AG04449 (cell line): ENCODE results near the gene OLA1.

ENCODE experiments used
- CTCF ChIA-PET: fragments of 350-600 bp; formaldehyde crosslinking; extraction: SDS; loops from one replicate; lab custom pipeline; 2021; ENCODE audit warnings: antibody characterized with exemption; lab: Yijun Ruan, JAX
- POLR2A ChIA-PET: fragments of 400-600, 350-600 bp; formaldehyde crosslinking; extraction: SDS; loops from one replicate; lab custom pipeline; 2020; ENCODE audit warnings: antibody characterized with exemption, inconsistent platforms; lab: Yijun Ruan, JAX
- DNase-seq: peaks from one replicate; pipeline ENCODE4 v3.0.0-alpha.2; 2010; ENCODE audit warnings: low read depth, low spot score
- H3K4me3 ChIP-seq: 2 replicates; pipeline ENCODE4 v1.5.1; 2011; ENCODE audit warnings: low read depth, mild to moderate bottlenecking, control low read depth, low read length
- TF ChIP-seq, protein P1 (sequence below): IDR thresholded peaks from one replicate; pipeline ENCODE4 v1.5.1; 2011; ENCODE audit warnings: mild to moderate bottlenecking, moderate library complexity, low read length, control low read depth, inconsistent platforms; ENCODE audit not compliant: insufficient read depth; ENCODE audit errors: missing control alignments

OLA1 gene

DNA sequence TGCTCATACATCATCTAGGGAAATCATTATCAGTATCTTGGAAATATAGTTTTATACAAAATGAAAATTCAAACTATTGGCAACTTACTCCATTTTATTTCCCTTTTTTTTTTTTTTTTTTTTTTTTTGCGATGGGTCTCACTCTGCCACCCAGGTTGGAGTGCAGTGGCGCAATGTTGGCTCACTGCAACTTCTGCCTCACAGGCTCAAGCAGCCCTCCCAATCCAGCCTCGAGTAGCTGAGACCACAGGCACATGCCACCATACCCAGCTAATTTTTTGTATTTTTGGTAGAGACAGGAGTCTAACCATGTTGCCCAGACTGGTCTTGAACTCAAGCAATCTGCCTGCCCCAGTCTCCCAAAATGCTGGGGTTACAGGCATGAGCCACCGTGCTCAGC is 29.0 kb downstream of the OLA1 start:
- TF ChIP-seq, protein P1, sequence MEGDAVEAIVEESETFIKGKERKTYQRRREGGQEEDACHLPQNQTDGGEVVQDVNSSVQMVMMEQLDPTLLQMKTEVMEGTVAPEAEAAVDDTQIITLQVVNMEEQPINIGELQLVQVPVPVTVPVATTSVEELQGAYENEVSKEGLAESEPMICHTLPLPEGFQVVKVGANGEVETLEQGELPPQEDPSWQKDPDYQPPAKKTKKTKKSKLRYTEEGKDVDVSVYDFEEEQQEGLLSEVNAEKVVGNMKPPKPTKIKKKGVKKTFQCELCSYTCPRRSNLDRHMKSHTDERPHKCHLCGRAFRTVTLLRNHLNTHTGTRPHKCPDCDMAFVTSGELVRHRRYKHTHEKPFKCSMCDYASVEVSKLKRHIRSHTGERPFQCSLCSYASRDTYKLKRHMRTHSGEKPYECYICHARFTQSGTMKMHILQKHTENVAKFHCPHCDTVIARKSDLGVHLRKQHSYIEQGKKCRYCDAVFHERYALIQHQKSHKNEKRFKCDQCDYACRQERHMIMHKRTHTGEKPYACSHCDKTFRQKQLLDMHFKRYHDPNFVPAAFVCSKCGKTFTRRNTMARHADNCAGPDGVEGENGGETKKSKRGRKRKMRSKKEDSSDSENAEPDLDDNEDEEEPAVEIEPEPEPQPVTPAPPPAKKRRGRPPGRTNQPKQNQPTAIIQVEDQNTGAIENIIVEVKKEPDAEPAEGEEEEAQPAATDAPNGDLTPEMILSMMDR: no peak
- ChIA-PET POLR2A (no interaction called here), CTCF (interaction anchor here (2.5 kb wide), 1 partner anchor 16 kb away, joined by 7 read pairs; no protein-coding TSS in a partner anchor)
- no peak for DNase-seq
- H3K4me3 ChIP-seq: no peak overlapping the region

DNA sequence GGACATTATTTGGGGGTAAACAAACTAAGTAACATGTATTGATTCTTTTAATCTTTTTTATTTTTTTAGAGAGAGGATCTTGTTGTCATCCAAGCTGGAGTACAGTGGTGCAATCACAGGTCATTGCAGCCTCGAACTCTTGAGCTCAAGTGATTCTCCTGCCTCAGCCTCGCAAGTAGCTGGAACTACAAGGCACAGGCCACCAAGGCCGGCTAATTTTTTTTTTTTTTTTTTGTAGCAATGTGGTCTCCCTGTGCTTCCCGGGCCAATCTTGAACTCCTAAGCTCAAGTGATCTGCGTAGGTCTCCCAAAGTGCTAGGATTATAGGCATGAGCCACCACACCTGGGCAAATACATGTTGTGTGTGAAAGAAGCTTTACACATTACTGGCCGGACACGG is 29.6 kb downstream of the OLA1 start:
- CTCF ChIA-PET: interaction anchor here (2.5 kb wide), 1 partner anchor 16 kb away, joined by 7 read pairs; no protein-coding TSS in a partner anchor
- TF ChIP-seq, protein P1: no peak
- POLR2A ChIA-PET: interaction anchor here (1.2 kb wide), 1 partner anchor 30 kb away, joined by 3 read pairs; the partner anchor contains the start of gene OLA1
- no peak overlapping the region for H3K4me3 ChIP-seq
- no peak for DNase-seq

DNA sequence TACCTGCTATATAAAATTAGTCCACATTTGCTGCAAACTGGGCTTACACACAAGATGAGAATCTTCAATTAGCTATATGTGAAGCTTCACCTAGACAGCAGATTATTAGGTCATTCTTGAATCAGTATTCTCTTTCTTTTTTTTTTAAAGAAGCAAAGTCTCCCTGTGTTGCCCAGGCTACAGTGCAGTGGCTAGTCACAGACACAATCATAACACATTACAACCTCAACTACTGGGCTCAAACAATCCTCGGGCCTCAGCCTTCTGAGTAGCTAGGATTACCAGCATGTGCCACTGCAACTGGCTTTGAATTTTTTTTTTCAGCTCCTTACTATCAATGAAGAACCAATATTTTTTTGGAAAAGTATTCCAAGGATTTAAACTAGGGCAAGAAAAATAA is 30.5 kb downstream of the OLA1 start:
- POLR2A ChIA-PET: interaction anchor here (1.2 kb wide), 1 partner anchor 31 kb away, joined by 3 read pairs; the partner anchor contains the start of gene OLA1
- no peak for DNase-seq
- TF ChIP-seq, protein P1: no peak
- CTCF ChIA-PET: interaction anchor here (2.5 kb wide), 1 partner anchor 17 kb away, joined by 7 read pairs; no protein-coding TSS in a partner anchor
- no peak overlapping the region for H3K4me3 ChIP-seq

DNA sequence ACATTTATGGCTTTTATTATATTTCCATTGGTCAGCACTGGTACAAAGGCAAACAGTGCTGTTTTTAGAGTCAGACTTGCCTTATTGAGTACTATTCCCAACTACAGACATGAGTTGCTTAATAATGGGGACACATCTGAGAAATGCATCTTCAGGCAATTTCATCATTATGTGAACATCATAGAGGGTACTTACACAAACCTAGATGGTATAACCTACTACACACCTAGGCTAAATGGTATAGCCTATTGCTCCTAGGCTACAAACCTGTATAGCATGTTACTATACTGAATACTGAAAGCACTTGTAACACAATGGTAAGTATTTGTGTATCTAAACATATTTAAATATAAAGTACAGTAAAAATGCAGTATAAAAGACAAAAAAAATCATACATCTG is 36.4 kb downstream of the OLA1 start:
- ChIA-PET CTCF (no interaction called here), POLR2A (no interaction called here)
- no peak for DNase-seq
- TF ChIP-seq, protein P1: no peak
- no peak overlapping the region for H3K4me3 ChIP-seq

DNA sequence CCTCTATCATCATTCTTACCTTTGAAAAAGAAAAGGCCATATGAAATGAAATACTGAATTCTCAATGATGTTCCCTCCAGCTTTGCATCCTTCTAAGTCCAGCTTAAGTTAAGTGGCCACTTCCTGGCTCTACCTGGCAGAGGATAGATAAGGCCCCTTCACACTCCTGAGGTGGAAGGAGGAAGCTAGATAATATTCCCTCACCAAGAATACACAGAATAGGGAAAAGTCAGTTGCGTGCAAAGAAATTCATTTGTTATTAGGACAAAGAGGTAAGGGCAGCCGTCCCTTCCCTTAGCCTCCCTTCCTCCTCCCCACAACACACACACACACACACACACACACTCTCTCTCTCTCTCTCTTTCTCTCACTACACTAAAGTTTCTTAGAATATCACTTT is 37.5 kb downstream of the OLA1 start:
- CTCF ChIA-PET: no interaction called here
- POLR2A ChIA-PET: no interaction called here
- TF ChIP-seq, protein P1: no peak
- H3K4me3 ChIP-seq: no peak overlapping the region
- DNase-seq: no peak

DNA sequence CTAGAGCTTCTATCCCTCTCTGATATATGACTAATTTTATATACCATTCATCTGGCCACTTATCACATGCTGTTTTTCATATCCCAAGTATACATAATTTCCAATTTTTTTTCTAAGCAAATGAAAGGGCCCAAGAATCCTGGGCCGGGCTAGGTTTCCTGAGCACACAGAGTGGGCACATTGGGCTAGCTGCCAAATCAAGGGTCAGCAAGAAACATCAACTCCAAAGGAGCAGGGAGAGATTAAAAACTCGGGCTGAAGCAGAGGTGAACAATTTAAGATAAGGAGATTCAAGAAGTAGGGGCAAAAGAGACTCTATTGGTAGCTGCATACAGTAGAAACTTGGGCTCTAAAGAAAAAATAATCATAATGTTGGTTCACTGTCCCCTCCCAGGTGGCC is 39.0 kb downstream of the OLA1 start:
- no peak for DNase-seq
- TF ChIP-seq, protein P1: no peak
- ChIA-PET POLR2A (no interaction called here), CTCF (no interaction called here)
- no peak overlapping the region for H3K4me3 ChIP-seq
